HepG2 (cell line): ENCODE measurements around the gene IPCEF1. TPM values are rescaled to one million over a fixed set of nuclear protein-coding genes. Genes with fewer than 3 reads are reported as not detected.

Source experiments
- ATAC-seq: fragments of 200-7000 bp; cut with Tn5 transposase; 3 replicates; pipeline ENCODE4 v1.9.1; 2020; ENCODE audit warnings: mild to moderate bottlenecking, moderate library complexity
- BruUV-seq: library from RNA; stranded (reverse); fragments of 400-500 nt; replicated peaks from 2 replicates; lab custom pipeline; 2021; lab: Mats Ljungman, UMichigan
- CTCF ChIA-PET: fragments of 300-600 bp; formaldehyde crosslinking; extraction: SDS; loops from one replicate; lab custom pipeline; 2021; ENCODE audit warnings: low total read pairs, inconsistent platforms, low intra/inter-chr PET ratio; lab: Yijun Ruan, JAX
- POLR2A ChIA-PET: fragments of 350-600 bp; sonication (Branson Sonifier 250); formaldehyde crosslinking; loops from one replicate; lab custom pipeline; 2020; ENCODE audit warnings: antibody characterized with exemption, inconsistent platforms; lab: Yijun Ruan, JAX
- DNase-seq: peaks from one replicate; pipeline ENCODE4 v3.0.0-alpha.2; 2015; ENCODE audit warnings: low spot score
- FAIRE-seq: peaks from 3 replicates; lab custom pipeline; 2011; peaks lifted over from hg19 to GRCh38; lab: Jason Lieb, UNC
- H2AFZ ChIP-seq: one replicate; pipeline ENCODE4 v1.6.1; 2011; ENCODE audit warnings: low read length, inconsistent platforms
- H3K27ac ChIP-seq: fragments of 300-600 bp; 3 replicates; pipeline ENCODE4 v1.8.0; 2011; ENCODE audit warnings: mixed run types, mild to moderate bottlenecking, mixed read lengths, low read length, inconsistent platforms; ENCODE audit not compliant: insufficient read depth; ENCODE audit errors: extremely low read length
- H3K27me3 ChIP-seq, 2 experiments: fragments of 200-600 bp in 1 of 2; 2 replicates in 1 of 2; 3 replicates in 1 of 2; pipeline versions ENCODE4 v1.6.0 to v1.8.0; 2011; ENCODE audit warnings: low read length in 2 of 2, mild to moderate bottlenecking in 2 of 2, moderate library complexity in 2 of 2, inconsistent platforms in 1 of 2; ENCODE audit not compliant: insufficient read depth in 2 of 2, control insufficient read depth in 1 of 2
- H3K36me3 ChIP-seq, 2 experiments: fragments of 200-600 bp in 1 of 2; replicated peaks in 1 of 2; 2 replicates in 1 of 2; 3 replicates in 1 of 2; pipeline versions ENCODE4 v1.5.1 to v1.8.0; 2011; ENCODE audit warnings: low read length in 2 of 2, inconsistent platforms in 1 of 2; ENCODE audit not compliant: insufficient read depth in 2 of 2, control insufficient read depth in 1 of 2
- H3K4me1 ChIP-seq: 2 replicates; pipeline ENCODE4 v1.5.1; 2012; ENCODE audit warnings: low read length, inconsistent platforms; ENCODE audit not compliant: insufficient read depth
- H3K4me2 ChIP-seq: 2 replicates; pipeline ENCODE4 v1.6.0; 2011; ENCODE audit warnings: low read depth, low read length, inconsistent platforms
- H3K4me3 ChIP-seq, 3 experiments: fragments of 200-600 bp in 1 of 3; sonication (generic), shearing (Covaris generic) in 1 of 3; replicated peaks in 1 of 3; 2 replicates each; pipeline ENCODE4 v1.5.1; 2011 to 2016; ENCODE audit warnings: low read length in 3 of 3, inconsistent platforms in 2 of 3, low read depth in 2 of 3, mild to moderate bottlenecking in 2 of 3, control low read depth in 1 of 3, mixed read lengths in 1 of 3; ENCODE audit not compliant: insufficient read depth in 1 of 3
- H3K79me2 ChIP-seq: one replicate; pipeline ENCODE4 v1.6.1; 2011; ENCODE audit warnings: low read length, inconsistent platforms; ENCODE audit not compliant: insufficient read depth
- H3K9ac ChIP-seq: 2 replicates; pipeline ENCODE4 v1.6.0; 2011; ENCODE audit warnings: mild to moderate bottlenecking, low read depth, low read length, inconsistent platforms; ENCODE audit not compliant: insufficient read depth
- H3K9me3 ChIP-seq: 2 replicates; pipeline ENCODE4 v1.5.1; 2012; ENCODE audit warnings: mild to moderate bottlenecking, low read length
- H4K20me1 ChIP-seq: 2 replicates; pipeline ENCODE4 v1.6.0; 2011; ENCODE audit warnings: inconsistent platforms, mild to moderate bottlenecking, low read length, moderate library complexity; ENCODE audit not compliant: insufficient read depth
- ARHGAP35 ChIP-seq: sonication (generic); formaldehyde crosslinking; IDR thresholded peaks from 2 replicates; pipeline ENCODE4 v1.9.0; 2022; ENCODE audit warnings: mild to moderate bottlenecking, inconsistent platforms, moderate library complexity, missing genetic modification reagents, borderline replicate concordance
- ATF2 ChIP-seq: sonication (generic); formaldehyde crosslinking; IDR thresholded peaks from 2 replicates; pipeline ENCODE4 v1.4.0; 2020; ENCODE audit warnings: missing genetic modification reagents
- HNRNPK ChIP-seq: fragments of 200-400 bp; formaldehyde crosslinking; IDR thresholded peaks from 2 replicates; pipeline ENCODE4 v1.6.1; 2018; ENCODE audit warnings: low read length, low read depth, moderate library complexity, mild to moderate bottlenecking; ENCODE audit not compliant: poor library complexity, severe bottlenecking
- JARID2 ChIP-seq: sonication (generic); formaldehyde crosslinking; IDR thresholded peaks from 2 replicates; pipeline ENCODE4 v1.8.1; 2023; ENCODE audit warnings: missing genetic modification reagents, inconsistent platforms; ENCODE audit not compliant: insufficient replicate concordance
- ZFY ChIP-seq: sonication (generic); formaldehyde crosslinking; IDR thresholded peaks from 2 replicates; pipeline ENCODE4 v1.4.0; 2020; ENCODE audit warnings: missing genetic modification reagents
- ZNF251 ChIP-seq: sonication (generic); formaldehyde crosslinking; IDR thresholded peaks from 2 replicates; pipeline ENCODE4 v1.9.0; 2021; ENCODE audit warnings: mild to moderate bottlenecking, missing genetic modification reagents
- ZNF484 ChIP-seq: sonication (generic); formaldehyde crosslinking; IDR thresholded peaks from 2 replicates; pipeline ENCODE4 v1.5.1; 2020; ENCODE audit warnings: mild to moderate bottlenecking, low read depth, missing genetic modification reagents, borderline replicate concordance
- WGBS: methylation state at CpG from one replicate; pipeline ENCODE4 v1.1.6; 2017; ENCODE audit warnings: low lambda C conversion rate; 5-methylcytosine and 5-hydroxymethylcytosine counted together
- in situ Hi-C: cut with HindIII; loops from 2 replicates; pipeline ENCODE4 v1.10.0; 2017; ENCODE audit warnings: low pct_unique_long_range_greater_than_20kb; ENCODE audit not compliant: extremely low pct_ligation_motif_present
- intact Hi-C: fragments of 100-400 bp; cut with micrococcal nuclease; formaldehyde crosslinking; loops from one replicate; pipeline ENCODE4 v1.10.0; 2022; ENCODE audit not compliant: unreplicated experiment
- polyA plus RNA-seq, 8 experiments: library from polyadenylated mRNA; depleted of rRNA in 3 of 8; stranded (reverse) in 7 of 8; unstranded in 1 of 8; fragments of >200 nt; fragmentation: Illumina TruSeq in 4 of 8; extraction: Trizol in 4 of 8; gene quantifications; 2 replicates each; pipeline versions ENCODE4 v1.2.1 to v1.2.3, GENCODE V29; 2011 to 2016; ENCODE audit warnings: low read depth in 4 of 8, missing spikeins in 1 of 8, mixed read lengths in 1 of 8; ENCODE audit not compliant: insufficient read depth in 1 of 8
- total RNA-seq, 5 experiments: library from RNA; depleted of rRNA; stranded (reverse); fragments of >200 nt; fragmentation: Illumina TruSeq; extraction: Trizol; gene quantifications; 2 replicates each; pipeline ENCODE4 v1.2.3, GENCODE V29; 2016; ENCODE audit warnings: low read depth in 1 of 5
- TF ChIP-seq, protein P1 (sequence below): sonication (generic); formaldehyde crosslinking; IDR thresholded peaks from 2 replicates; pipeline ENCODE4 v1.5.0; 2020; ENCODE audit warnings: mild to moderate bottlenecking, missing genetic modification reagents, moderate library complexity
- TF ChIP-seq, protein P2 (sequence below): sonication (generic); formaldehyde crosslinking; IDR thresholded peaks from 2 replicates; pipeline ENCODE4 v1.4.0; 2020; ENCODE audit warnings: missing genetic modification reagents

Gene IPCEF1
- total and polyA plus RNA-seq, 2 of the 13 experiments (the other 11 are each of a cell fraction or from before 2014, with no cell fraction given): 0.03 TPM; not detected in 1

GRCh38 chr6:154356113-154356512 lies 490 bp downstream of the IPCEF1 start:
- no TSS peak for BruUV-seq
- DNase-seq: no peak
- intact Hi-C loops (no loop called here), in situ Hi-C loops (no loop called here)
- TF ChIP-seq HNRNPK (no peak), ZNF484 (CRISPR knock-in tag) (no peak), ZFY (no peak), ZNF251 (CRISPR knock-in tag) (no peak), JARID2 (CRISPR knock-in tag) (no peak), ARHGAP35 (CRISPR knock-in tag) (no peak), ATF2 (CRISPR knock-in tag) (no peak)
- TF ChIP-seq, protein P1, sequence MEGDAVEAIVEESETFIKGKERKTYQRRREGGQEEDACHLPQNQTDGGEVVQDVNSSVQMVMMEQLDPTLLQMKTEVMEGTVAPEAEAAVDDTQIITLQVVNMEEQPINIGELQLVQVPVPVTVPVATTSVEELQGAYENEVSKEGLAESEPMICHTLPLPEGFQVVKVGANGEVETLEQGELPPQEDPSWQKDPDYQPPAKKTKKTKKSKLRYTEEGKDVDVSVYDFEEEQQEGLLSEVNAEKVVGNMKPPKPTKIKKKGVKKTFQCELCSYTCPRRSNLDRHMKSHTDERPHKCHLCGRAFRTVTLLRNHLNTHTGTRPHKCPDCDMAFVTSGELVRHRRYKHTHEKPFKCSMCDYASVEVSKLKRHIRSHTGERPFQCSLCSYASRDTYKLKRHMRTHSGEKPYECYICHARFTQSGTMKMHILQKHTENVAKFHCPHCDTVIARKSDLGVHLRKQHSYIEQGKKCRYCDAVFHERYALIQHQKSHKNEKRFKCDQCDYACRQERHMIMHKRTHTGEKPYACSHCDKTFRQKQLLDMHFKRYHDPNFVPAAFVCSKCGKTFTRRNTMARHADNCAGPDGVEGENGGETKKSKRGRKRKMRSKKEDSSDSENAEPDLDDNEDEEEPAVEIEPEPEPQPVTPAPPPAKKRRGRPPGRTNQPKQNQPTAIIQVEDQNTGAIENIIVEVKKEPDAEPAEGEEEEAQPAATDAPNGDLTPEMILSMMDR: no peak
- TF ChIP-seq, protein P2, sequence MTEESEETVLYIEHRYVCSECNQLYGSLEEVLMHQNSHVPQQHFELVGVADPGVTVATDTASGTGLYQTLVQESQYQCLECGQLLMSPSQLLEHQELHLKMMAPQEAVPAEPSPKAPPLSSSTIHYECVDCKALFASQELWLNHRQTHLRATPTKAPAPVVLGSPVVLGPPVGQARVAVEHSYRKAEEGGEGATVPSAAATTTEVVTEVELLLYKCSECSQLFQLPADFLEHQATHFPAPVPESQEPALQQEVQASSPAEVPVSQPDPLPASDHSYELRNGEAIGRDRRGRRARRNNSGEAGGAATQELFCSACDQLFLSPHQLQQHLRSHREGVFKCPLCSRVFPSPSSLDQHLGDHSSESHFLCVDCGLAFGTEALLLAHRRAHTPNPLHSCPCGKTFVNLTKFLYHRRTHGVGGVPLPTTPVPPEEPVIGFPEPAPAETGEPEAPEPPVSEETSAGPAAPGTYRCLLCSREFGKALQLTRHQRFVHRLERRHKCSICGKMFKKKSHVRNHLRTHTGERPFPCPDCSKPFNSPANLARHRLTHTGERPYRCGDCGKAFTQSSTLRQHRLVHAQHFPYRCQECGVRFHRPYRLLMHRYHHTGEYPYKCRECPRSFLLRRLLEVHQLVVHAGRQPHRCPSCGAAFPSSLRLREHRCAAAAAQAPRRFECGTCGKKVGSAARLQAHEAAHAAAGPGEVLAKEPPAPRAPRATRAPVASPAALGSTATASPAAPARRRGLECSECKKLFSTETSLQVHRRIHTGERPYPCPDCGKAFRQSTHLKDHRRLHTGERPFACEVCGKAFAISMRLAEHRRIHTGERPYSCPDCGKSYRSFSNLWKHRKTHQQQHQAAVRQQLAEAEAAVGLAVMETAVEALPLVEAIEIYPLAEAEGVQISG (CRISPR knock-in tag): no peak
- WGBS: 94% methylated on average over 2 of the region's 2 CpGs
- H3K4me3 ChIP-seq: no peak overlapping the region
- no peaks in the 10 kb centered on the region for H3K36me3 ChIP-seq
- no peak for FAIRE-seq
- H3K79me2 ChIP-seq: no peaks in the 10 kb centered on the region
- no peaks in the 10 kb centered on the region for H4K20me1 ChIP-seq
- H3K9me3 ChIP-seq: no peaks in the 10 kb centered on the region
- H2AFZ ChIP-seq: no peak overlapping the region
- peaks cover 11% of the 10 kb centered on the region; the same call in 1 of the 2 replicates for H3K4me1 ChIP-seq
- POLR2A ChIA-PET: no interaction called here
- no peak overlapping the region for H3K9ac ChIP-seq
- no peaks in the 10 kb centered on the region for H3K27me3 ChIP-seq
- no peak overlapping the region for H3K27ac ChIP-seq
- no peak for ATAC-seq
- CTCF ChIA-PET: no interaction called here
- H3K4me2 ChIP-seq: no peak overlapping the region
